Activated effector memory CD4-positive, alpha-beta T cell treated with Interleukin-2 at 50 U/mL for 16 hours (primary cell): Measurements from ENCODE around the gene CLTB.

Source experiments
- DNase-seq: peaks from one replicate; pipeline ENCODE4 v3.0.0-alpha.2; 2020

The CLTB gene

GRCh38 chr5:176400382-176401156 lies 15.8 kb downstream of the CLTB start:
- DNase-seq = no peak

- DNase-seq = no peak
Measured at GRCh38 chr5:176397736-176398420, 18.5 kb downstream of the CLTB start.

- DNase-seq = no peak
Measured at GRCh38 chr5:176396330-176396729, 20.0 kb downstream of the CLTB start.

GRCh38 chr5:176394881-176395675 lies 21.3 kb downstream of the CLTB start:
- DNase-seq = no peak

GRCh38 chr5:176394096-176394495 lies 22.2 kb downstream of the CLTB start:
- DNase-seq = no peak

GRCh38 chr5:176392526-176392925 lies 23.8 kb downstream of the CLTB start:
- no peak for DNase-seq

GRCh38 chr5:176391999-176392398 lies 24.3 kb downstream of the CLTB start:
- no peak for DNase-seq

- DNase-seq = no peak
Measured at GRCh38 chr5:176391479-176391878, 24.9 kb downstream of the CLTB start.

GRCh38 chr5:176389135-176390123 lies 26.9 kb downstream of the CLTB start:
- no peak for DNase-seq

- DNase-seq = peak; percentile 97
Measured at GRCh38 chr5:176388444-176389134, 27.8 kb downstream of the CLTB start, which contains the start of the genes HIGD2A and NOP16. TSS of gene HIGD2A (plus strand) at chr5:176388751. CDS start at chr5:176388820, 69 bp downstream. TSS of gene NOP16 (minus strand) at chr5:176388598. CDS start at chr5:176388539, 59 bp downstream.

- DNase-seq = no peak
Measured at GRCh38 chr5:176388003-176388443, 28.3 kb downstream of the CLTB start.

GRCh38 chr5:176387384-176387925 lies 28.9 kb downstream of the CLTB start:
- DNase-seq = no peak

GRCh38 chr5:176386491-176386890 lies 29.8 kb downstream of the CLTB start:
- no peak for DNase-seq

- no peak for DNase-seq
Measured at GRCh38 chr5:176384991-176385390, 31.3 kb downstream of the CLTB start.

GRCh38 chr5:176384366-176384930 lies 31.9 kb downstream of the CLTB start:
- DNase-seq = no peak

GRCh38 chr5:176383961-176384360 lies 32.4 kb downstream of the CLTB start:
- no peak for DNase-seq

- no peak for DNase-seq
Measured at GRCh38 chr5:176383248-176383905, 33.0 kb downstream of the CLTB start.

GRCh38 chr5:176382721-176383120 lies 33.6 kb downstream of the CLTB start:
- no peak for DNase-seq

- no peak for DNase-seq
Measured at GRCh38 chr5:176381979-176382378, 34.4 kb downstream of the CLTB start.

- DNase-seq = no peak
Measured at GRCh38 chr5:176381423-176381822, 34.9 kb downstream of the CLTB start.
